Mucosa of stomach (tissue), 1 donor: ENCODE data around the gene MUC16.

ENCODE experiments used
- H3K27me3 ChIP-seq: one replicate; pipeline ENCODE4 v1.7.0; 2013; ENCODE audit warnings: mild to moderate bottlenecking, low read length; ENCODE audit not compliant: control insufficient read depth, insufficient read depth
- H3K36me3 ChIP-seq: one replicate; pipeline ENCODE4 v1.7.0; 2013; ENCODE audit warnings: low read length; ENCODE audit not compliant: control insufficient read depth, insufficient read depth
- H3K4me1 ChIP-seq: one replicate; pipeline ENCODE4 v1.7.0; 2013; ENCODE audit warnings: mild to moderate bottlenecking, low read length; ENCODE audit not compliant: control insufficient read depth, insufficient read depth
- H3K4me3 ChIP-seq: one replicate; pipeline ENCODE4 v1.7.0; 2013; ENCODE audit warnings: low read length
- H3K9ac ChIP-seq: one replicate; pipeline ENCODE4 v1.7.0; 2013; ENCODE audit warnings: mild to moderate bottlenecking, low read length, moderate library complexity
- H3K9me3 ChIP-seq: one replicate; pipeline ENCODE4 v1.7.0; 2013; ENCODE audit warnings: mild to moderate bottlenecking, low read length, moderate library complexity; ENCODE audit not compliant: control insufficient read depth
- donor health status: Pancreatic carcinoma.

MUC16 gene

DNA sequence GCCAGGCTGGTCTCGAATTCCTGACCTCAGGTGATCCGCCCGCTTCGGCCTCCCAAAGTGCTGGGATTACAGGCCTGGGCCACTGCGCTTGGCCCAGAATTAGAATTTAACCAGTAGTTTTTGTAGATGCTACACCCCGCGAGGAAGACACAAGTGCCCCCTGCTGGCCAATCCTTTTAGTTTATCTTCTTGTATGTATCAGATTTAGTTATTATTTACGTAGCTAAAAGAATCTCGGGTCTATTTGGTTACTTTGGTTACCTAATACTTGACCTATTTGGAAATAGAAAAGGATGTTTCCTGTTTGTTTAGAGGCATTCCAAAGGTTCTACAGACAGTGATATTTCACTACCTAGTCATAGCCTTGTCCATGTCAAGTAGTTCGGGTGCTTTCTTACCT is 22.0 kb downstream of the MUC16 start:
- Histone ChIP-seq H3K4me3 (no peak overlapping the region), H3K36me3 (no peaks in the 10 kb centered on the region), H3K27me3 (no peaks in the 10 kb centered on the region), H3K4me1 (no peaks in the 10 kb centered on the region), H3K9me3 (no peaks in the 10 kb centered on the region), H3K9ac (no peak overlapping the region)

DNA sequence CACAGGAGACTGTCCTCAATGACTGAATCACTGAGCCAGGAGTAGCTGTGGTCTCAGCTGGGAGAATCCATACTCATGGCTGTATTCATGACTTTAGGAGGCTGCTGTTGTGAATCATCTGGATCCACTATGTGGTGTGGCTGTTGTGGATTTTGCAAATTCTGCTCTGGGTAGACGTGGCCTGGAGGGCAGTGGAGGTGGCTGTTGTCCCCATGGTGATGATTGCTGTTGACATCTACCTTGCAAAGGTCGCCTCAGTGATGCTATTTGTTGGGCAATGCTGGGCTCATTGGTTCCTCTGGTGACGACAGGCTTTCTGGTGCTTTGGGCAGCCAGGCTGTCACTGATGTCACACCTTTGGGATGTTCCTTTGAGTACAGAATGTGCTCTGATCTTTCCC is 23.9 kb downstream of the MUC16 start:
- Histone ChIP-seq H3K27me3 (no peaks in the 10 kb centered on the region), H3K9ac (no peak overlapping the region), H3K4me1 (no peaks in the 10 kb centered on the region), H3K4me3 (no peak overlapping the region), H3K9me3 (no peaks in the 10 kb centered on the region), H3K36me3 (no peaks in the 10 kb centered on the region)

DNA sequence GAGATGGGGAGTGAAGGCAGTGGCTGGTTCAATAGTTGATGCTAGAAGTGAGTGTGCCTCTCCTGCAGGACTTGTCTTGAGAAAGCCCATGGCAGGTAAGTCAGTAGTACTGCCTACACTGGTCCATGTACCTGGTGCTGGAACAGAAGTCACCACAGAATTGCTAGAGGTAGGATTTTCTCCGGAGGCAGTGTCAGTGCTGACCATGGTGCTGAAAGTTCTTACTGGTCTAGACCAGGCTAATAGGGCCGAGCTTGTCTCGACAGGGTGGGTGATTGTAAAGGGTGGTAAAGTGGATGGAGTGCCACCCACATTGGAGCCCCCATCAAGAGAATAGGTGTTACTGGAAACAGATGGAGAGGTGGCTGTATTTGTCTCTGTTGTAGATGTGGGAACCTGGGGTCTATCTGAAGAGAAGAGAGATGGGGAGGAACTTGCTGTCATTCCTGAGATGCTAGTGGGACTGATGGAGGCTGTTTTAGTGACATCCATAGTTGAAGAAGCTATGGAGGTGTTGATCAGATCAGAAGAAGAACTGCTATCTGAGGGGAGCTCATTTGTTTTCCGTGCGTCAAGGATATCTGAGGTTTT is 36.6 kb downstream of the MUC16 start:
- Histone ChIP-seq H3K9me3 (no peaks in the 10 kb centered on the region), H3K36me3 (no peaks in the 10 kb centered on the region), H3K27me3 (no peaks in the 10 kb centered on the region), H3K9ac (no peak overlapping the region), H3K4me3 (no peak overlapping the region), H3K4me1 (no peaks in the 10 kb centered on the region)

DNA sequence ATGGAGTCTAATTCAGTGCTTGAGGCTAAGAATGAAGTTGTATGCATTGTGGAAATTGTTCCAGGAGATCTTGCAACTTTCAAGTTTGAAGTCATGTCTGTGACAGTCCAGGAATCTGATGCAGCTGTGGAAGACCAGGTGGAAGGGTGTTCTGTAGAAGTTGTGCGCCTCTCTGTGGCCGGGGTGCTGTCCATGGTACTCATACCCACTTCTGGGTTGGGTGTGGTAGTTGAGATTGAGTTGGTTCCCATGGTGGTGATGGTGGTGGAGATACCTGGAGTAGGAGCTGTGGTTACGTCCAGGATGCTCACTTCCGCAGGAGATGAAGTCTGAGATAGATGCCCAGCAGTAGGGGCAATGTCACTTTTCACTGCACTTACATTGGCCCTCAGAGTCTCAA is 44.3 kb downstream of the MUC16 start:
- Histone ChIP-seq H3K4me3 (no peak overlapping the region), H3K36me3 (no peaks in the 10 kb centered on the region), H3K9me3 (no peaks in the 10 kb centered on the region), H3K9ac (no peak overlapping the region), H3K27me3 (no peaks in the 10 kb centered on the region), H3K4me1 (no peaks in the 10 kb centered on the region)
